ENCODE measurements around the gene TMEM91. TPM values are rescaled to one million over a fixed set of nuclear protein-coding genes. Genes with fewer than 3 reads are reported as not detected.
A peak's percentile ranks its signal among the peaks of the same experiment; 100 is the strongest.

Gene TMEM91
- total and polyA plus RNA-seq, 9 of the 15 experiments (the other 6 are each of a cell fraction or from before 2014, with no cell fraction given): 1.2 to 5.2 (median 2.7) TPM

- TF ChIP-seq PBX2 (CRISPR knock-in tag; IDR thresholded peaks at IDR 0.05; ENCODE audit: low read depth) (no peak), PBX2 (tag; conservative IDR thresholded peaks at IDR 0.05; ENCODE audit: low read depth) (peak; percentile 92), HNRNPK (IDR thresholded peaks at IDR 0.05; ENCODE audit: low read depth, low read length, poor library complexity, severe bottlenecking) (no peak), TARDBP (IDR thresholded peaks at IDR 0.05) (no peak), CREB3L1 (IDR thresholded peaks at IDR 0.05; ENCODE audit: borderline replicate concordance, low read depth) (0 out of 2 replicates have a peak, but pooled peaks have one; percentile 18), BRD9 (IDR thresholded peaks at IDR 0.05; ENCODE audit: low read depth, partially characterized antibody) (no peak), SNIP1 (IDR thresholded peaks at IDR 0.05; ENCODE audit: low read depth) (no peak), VEZF1 (CRISPR knock-in tag; IDR thresholded peaks at IDR 0.05) (peak; percentile 93), FOXJ2 (tag; IDR thresholded peaks at IDR 0.05) (peak; percentile 88), NFIC (IDR thresholded peaks at IDR 0.05) (no peak), JUN (IDR thresholded peaks at IDR 0.05; ENCODE audit: borderline replicate concordance, low read depth, low read length) (no peak), JUN (CRISPR knock-in tag; IDR thresholded peaks at IDR 0.05; ENCODE audit: borderline replicate concordance) (no peak), RUNX1 (IDR thresholded peaks at IDR 0.05; ENCODE audit: low read depth) (no peak), ZC3H8 (IDR thresholded peaks at IDR 0.05) (no peak), CTCFL (IDR thresholded peaks at IDR 0.05; ENCODE audit: borderline replicate concordance, insufficient read depth, low read depth, low read length, poor library complexity, severe bottlenecking) (no peak), ZHX1 (conservative IDR thresholded peaks at IDR 0.05; ENCODE audit: low read length) (peak; percentile 100), ETV5 (CRISPR knock-in tag; IDR thresholded peaks at IDR 0.05; ENCODE audit: low read depth) (0 out of 2 replicates have a peak, but pooled peaks have one; percentile 3)
These were observed 12.4 kb upstream of the TMEM91 start, which contains the start of gene B9D2 (continued) for GRCh38 chr19:41363753-41364523.

Measured in K562 (cell line).